NCI-H2081 (cell line): ENCODE results near the gene CCL2.

ENCODE experiments used
- DNase-seq, 2 experiments: peaks; one replicate each; lab custom pipeline; 2025; lab: John Stamatoyannopoulos, UW

The CCL2 gene

DNA sequence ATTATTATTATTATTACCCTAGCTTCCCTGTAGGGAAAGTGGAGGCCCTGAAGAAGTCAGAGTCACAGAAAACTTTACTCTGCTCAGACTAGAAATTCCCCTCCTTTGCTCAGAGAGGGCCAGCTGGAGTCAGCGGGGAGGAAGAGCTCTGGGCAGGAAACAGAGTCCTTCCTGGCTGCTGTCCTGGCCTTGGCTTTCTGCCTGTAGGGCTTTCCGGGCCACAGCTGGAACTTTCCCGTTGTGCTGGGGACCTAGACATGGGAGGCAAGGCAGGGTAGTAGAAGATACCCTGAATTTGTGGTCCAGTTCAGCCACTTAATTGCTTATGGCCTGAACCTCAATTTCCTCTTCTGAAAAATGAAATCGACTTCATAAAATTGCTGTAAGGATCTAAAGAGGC is 14.0 kb upstream of the CCL2 start:
- DNase-seq: no peak

DNA sequence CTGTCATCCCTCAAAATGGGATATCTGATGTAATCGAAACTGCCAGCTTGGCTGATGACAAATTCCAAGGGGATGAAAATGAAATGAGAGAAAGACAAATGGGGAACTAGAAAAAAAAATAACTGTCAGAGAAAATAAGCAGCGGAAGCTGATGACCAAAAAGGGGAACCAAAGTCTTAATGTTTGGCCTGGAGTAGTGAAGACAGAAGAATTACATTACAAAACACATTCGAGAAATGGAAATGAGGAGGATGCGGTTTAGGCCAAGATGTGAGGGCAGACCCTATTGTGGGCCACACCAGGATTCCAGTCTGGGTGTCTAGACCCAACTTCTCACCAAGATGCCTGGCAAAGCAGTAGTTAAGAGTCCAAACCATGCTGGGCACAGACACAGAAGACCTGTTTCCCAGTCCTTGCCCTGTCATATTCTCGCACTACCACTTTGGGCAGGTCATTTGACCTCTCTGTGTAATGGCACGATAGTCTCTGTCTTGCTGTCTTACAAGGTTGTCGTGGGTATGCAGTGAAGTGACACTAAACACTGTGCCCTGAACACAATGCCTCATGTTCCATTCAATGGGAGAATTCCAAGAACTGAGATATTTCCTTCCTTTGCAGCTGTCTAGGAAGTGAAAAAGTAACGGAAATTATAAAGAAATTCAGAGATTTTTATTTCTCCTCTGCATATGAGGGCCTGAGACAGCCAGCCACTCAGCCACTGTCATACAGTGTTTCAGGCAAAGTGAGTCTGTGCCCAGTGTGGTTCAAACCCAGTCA is 12.3 kb upstream of the CCL2 start:
- DNase-seq: no peak

DNA sequence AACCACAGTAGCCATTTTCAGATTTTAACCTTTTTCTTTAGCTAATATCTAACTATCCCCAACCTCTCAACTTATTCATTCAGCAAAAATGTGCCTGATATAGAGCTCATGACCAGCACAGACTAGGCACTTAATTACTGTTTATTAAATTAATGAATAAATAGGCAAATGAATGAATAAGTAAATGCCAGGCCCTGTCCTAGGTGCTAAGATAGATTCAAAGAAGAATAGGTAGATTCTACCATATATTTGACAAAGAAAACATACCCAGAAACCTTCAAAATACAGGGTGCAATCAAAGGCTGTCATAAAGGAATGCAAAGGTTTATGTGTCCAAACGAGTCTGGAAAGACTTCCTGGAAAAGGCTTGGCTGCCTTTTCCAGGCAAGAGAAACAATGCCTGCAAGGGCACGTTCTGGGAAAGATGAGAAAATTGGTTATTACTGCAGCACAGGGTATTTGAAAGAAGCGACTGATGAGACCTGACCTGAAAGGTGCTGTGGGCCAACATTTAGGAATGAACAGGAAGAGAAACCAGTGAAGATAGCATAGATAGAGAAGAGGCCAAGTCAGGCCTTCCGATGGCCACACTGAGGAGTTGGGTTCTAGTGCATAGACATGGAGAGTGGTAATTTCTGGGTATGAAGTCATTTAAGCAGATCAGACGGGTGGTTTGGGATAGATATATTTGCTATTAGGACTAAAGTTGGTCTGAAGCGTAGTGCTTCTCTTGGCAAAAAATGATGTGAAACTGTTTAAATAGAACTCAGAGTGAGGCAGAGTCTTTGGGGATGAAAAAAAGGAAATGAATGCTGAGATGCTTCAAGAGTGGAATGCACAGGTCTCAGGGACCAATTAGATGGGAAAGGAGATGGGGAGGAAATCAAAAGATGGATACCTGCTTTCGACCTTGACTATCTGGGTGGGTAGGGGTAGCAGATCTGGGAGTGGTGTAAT is 11.4 kb upstream of the CCL2 start:
- DNase-seq: no peak

DNA sequence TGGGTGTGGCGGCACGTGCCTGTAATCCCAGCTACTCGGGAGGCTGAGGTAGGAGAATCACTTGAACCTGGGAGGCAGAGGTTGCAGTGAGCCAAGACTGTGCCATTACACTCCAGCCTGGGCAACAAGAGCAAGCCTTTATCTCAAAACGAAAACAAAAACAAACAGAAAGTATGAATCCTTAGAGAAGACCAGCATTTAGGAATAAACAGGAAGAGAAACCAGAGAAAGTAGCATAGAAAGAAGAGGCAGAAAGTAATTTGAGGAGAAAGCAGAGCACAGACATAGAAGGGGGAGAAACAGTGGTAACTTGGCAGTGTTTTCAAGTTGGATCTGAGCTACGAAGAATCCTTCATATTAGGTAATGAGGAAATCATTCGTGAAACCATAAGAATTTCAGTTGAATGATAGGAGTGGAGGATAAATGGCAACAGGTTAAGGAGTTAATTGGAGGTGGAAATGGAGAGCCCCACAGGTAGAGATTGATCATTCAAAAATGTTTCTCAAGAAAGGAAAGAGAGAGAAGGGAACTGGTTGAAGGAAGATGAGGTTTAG is 9.7 kb upstream of the CCL2 start:
- DNase-seq: no peak

DNA sequence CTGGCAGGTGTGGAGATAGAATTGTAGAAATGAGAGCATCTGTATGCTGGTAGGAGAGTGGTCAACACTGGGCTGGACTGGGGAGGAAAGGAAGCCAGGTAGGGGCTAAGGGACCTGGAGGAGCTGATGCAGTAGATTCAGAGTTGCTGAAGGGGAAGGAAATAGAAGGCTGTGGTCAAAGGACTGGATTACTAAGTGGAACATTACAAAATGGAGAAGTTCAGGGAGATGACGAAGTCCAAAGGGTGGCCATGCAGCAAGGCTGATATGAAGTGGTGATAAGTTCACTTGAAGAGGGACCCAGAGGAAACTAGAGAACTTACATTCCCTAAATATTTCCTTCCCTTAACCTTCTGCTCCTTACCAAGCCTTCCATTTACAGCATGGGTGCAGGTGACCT is 8.6 kb upstream of the CCL2 start:
- DNase-seq: no peak

DNA sequence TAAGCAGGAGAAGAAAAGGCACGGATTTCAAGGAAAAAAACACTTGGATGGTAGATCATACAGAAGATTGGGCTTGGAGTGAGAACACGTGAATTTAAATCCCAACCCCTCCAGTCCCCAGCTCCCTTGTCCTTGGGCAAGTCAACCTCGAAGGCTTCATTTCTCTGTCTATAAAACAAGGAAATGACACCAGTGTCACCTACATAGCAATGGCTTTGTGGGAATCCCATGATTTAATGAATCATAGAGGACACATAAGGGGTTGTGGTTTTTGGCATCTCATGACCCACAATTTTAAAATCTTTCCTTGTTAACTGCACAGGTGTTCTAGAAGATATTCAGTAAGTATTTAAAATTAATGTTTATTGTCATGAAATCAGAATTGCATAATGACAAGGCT is 8.2 kb upstream of the CCL2 start:
- DNase-seq: no peak

DNA sequence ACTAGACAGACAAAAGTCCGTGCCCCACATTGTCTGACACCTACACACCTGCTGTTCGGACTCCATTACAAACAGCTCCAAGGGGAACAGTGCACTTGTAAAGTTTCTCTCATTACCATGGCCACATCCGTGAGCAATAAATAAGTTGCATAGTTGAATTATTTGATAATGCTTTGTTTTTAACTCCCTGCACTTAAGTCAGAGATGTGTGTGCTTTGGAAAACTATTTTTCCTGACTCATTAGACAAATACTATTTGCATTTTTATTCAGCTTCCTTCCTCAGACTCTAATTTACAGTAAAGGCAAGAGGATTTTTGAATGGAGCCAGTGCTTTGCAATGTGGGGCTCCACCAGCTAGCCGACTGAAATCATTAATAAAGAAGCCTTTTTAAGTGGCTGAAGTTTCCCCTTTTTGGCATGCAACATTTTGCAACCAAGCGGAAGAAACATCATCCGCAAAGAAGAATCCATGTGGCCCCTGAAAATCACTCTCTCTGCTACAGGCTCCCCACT is 6.5 kb upstream of the CCL2 start:
- no peak for DNase-seq

DNA sequence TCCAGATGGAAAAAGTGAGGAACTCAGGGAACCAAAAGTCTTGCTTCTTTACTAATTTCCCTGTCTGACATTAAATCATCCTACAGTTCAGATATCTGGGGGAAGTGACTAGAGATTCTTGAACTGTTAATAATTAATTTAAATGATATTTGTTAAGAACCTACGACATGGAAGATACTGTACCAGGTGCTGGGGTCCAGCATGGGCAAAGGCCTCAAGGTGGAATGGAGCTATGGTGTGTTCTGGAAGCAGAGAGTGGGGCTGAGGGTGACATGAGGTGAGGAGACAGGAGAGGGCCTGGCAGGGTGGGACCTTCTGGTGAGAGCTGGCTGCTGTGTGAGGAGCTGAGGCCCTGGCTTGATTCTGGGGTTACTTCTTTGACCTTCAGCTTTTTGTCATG is 6.0 kb upstream of the CCL2 start:
- no peak for DNase-seq

DNA sequence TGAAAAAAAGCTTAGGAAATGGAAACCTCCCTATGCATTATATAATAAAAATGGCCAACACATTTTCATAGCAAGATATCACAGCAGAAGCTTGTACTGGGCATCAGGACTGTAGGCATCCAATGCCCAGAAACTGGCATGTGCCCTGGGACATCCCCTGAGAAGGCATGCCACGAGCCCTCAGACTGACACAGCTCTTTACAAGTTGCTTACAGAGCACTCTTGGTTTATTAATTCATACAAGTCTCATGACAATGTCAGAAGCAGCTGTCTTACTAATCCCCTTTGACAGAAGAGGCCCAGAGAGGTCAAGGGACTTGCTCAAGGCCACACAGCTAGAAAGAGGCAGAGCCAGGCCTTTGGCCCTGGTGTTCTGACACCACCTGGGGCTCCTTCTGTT is 5.6 kb upstream of the CCL2 start:
- DNase-seq: no peak

DNA sequence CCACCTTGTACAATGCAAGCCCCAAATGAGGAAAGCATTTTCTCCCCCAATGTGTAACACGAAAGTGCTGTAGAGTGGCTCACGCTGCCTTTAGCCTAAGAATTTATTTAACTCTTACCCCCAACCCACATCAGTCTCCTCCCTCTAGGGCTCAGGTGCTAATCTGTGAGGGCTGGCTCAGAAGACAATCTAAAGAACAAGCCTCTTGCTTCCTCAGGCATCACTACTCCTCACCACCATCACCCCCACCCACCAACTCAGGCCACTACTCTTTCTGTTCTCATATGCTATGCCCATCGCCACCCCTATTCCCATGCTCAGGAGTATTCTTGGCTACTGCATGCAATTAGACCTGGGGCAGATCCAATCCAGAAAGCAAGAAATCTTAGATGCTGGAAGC is 3.9 kb upstream of the CCL2 start:
- no peak for DNase-seq

DNA sequence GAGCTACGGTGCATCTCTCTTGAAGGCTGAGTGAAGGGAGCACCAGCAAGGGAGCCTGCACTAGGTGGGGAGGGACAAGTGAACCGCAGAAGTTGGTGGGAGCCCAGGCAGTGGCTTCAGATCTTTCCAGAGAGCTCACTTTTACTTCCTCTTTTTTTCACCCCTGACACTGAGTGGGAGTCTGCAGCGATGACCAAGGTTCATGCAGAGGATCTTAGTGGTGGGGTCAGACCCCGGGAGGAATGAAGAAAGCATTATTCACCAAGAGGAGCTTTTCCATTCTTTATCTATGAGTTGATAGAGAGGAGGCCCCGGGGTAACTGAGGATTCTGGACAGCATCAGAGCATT is 3.0 kb upstream of the CCL2 start:
- no peak for DNase-seq

DNA sequence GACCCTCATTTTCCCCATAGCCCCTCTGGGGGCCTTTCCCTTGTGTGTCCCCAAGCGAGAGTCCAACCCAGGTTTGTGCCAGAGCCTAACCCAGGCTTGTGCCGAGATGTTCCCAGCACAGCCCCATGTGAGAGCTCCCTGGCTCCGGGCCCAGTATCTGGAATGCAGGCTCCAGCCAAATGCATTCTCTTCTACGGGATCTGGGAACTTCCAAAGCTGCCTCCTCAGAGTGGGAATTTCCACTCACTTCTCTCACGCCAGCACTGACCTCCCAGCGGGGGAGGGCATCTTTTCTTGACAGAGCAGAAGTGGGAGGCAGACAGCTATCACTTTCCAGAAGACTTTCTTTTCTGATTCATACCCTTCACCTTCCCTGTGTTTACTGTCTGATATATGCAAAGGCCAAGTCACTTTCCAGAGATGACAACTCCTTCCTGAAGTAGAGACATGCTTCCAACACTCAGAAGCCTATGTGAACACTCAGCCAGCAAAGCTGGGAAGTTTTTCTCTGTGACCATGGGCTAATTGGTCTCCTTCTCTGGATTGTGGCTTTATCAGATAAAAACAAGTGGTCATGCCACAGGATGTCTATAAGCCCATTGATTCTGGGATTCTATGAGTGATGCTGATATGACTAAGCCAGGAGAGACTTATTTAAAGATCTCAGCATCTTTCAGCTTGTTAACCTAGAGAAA is 2.5 kb upstream of the CCL2 start:
- no peak for DNase-seq

DNA sequence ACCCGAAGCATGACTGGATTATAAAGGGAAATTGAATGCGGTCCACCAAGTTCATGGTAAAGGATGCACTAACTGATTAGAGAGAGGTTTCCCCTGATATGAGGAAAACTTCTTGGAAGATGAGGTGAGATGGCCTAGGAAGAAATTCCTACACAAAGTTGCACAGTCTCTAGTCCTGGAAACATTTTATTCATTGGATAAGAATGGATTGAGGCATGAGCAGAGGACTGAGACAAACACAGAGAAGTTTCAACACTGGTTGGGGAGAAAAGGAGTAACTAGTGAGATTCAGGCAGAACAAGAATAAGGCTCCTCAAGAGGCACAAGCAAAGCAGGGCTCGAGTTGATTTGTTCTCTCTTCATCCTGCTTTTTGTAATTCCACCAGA is 2.0 kb upstream of the CCL2 start:
- no peak for DNase-seq

DNA sequence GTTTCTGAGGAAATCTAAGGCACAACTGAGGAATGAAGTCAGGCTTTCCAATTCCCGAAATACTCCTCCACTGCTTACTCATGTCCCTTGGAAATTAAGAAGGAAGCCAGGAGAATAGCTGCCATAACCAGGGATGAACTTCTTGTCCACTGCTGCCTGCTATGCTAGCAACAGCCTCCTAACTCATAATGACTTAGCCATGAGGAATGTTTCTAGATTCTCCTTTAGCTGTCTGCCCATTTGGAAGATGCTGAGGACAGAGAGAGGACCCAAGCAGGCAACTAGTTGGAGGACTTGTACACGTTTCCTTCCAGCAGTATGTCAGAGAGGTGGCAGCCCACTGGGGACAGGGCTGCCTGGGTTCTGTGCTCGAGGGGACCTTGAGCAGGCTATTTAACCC is 939 bp upstream of the CCL2 start:
- DNase-seq: no peak

DNA sequence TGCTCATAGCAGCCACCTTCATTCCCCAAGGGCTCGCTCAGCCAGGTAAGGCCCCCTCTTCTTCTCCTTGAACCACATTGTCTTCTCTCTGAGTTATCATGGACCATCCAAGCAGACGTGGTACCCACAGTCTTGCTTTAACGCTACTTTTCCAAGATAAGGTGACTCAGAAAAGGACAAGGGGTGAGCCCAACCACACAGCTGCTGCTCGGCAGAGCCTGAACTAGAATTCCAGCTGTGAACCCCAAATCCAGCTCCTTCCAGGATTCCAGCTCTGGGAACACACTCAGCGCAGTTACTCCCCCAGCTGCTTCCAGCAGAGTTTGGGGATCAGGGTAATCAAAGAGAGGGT is 272 bp downstream of the CCL2 start:
- no peak for DNase-seq

DNA sequence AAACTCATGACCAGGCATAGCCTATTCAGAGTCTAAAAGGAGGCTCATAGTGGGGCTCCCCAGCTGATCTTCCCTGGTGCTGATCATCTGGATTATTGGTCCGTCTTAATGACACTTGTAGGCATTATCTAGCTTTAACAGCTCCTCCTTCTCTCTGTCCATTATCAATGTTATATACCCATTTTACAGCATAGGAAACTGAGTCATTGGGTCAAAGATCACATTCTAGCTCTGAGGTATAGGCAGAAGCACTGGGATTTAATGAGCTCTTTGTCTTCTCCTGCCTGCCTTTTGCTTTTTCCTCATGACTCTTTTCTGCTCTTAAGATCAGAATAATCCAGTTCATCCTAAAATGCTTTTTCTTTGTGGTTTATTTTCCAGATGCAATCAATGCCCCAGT is 756 bp downstream of the CCL2 start:
- DNase-seq: no peak

DNA sequence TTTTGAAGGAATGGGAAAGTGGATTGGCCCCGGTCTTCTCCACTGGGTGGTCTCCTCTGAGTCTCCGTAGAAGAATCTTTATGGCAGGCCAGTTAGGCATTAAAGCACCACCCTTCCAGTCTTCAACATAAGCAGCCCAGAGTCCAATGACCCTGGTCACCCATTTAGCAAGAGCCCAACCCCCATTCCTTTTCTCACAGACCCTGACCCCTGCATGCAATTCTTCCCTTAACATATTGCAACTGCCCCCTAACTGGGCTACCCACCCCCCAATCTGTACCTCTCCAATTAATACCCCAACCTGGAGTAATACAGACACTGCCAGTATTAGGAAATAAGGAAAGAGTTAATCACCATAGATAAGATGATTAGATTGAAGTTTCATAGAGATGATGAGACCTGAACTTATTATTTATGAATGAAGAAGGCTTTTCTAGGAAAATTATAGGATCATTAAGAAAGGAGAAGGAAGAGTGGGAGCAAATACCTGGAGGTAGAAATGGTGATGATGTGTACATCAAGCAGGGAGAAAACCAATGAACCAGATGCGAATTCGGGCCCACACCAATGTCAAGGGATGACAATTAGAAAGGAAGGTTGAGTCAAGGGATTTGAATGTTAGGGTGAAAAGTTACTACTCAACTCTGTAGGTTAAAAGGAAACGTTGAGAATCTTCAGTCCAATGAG is 2.4 kb downstream of the CCL2 start:
- no peak for DNase-seq

DNA sequence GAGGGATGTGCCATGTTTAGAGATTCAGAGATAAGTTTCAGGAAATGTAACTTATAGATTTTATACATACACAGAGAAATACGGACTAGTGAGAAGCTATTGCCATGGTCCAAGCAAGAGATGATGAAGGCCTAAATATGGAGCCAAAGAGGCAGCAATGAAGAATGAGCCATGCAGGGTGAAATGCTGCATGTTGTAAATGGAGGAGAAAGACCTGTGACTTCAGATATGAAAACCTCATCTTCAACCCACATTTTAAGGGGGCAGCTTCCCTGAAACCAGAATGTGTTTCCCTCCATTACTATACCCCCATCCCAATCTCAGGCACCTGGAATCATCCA is 2.9 kb downstream of the CCL2 start:
- no peak for DNase-seq

DNA sequence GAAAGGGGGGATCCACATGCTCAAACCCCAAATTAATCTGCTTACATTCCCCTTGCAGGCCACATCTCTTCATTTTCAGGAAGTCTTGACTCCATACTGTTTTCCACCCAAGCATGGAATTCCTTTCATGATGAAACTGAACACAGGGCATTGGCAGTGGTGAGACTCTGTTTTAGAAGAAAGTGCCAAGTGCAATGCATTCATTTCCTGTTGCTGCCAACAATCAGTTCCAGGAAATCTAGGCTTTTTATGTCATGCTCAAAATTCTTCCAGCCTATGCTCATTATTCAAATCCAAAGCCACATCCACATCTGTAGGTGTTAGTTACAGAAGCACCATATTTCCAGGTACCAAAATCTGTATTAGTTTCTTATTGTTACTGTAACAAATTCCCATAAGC is 4.1 kb downstream of the CCL2 start:
- no peak for DNase-seq

DNA sequence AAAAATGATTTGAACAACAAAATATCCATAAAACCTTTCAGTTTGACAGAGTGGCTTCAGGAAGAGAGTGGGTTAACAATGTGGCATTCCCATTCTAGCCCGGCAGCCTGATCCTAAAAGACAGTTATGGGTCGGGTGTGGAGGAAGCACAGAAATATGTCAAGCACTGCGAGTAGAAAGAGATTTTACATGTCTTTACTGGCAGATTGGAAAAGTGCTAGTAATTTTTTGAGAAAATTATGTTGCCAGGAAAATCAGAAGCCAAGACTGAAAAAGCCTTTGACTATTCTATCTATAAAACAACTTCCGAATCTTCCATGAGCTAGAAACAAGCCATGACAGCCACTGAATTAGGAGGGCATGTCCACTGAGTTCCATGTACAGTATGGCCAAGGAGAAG is 5.8 kb downstream of the CCL2 start:
- DNase-seq: no peak

DNA sequence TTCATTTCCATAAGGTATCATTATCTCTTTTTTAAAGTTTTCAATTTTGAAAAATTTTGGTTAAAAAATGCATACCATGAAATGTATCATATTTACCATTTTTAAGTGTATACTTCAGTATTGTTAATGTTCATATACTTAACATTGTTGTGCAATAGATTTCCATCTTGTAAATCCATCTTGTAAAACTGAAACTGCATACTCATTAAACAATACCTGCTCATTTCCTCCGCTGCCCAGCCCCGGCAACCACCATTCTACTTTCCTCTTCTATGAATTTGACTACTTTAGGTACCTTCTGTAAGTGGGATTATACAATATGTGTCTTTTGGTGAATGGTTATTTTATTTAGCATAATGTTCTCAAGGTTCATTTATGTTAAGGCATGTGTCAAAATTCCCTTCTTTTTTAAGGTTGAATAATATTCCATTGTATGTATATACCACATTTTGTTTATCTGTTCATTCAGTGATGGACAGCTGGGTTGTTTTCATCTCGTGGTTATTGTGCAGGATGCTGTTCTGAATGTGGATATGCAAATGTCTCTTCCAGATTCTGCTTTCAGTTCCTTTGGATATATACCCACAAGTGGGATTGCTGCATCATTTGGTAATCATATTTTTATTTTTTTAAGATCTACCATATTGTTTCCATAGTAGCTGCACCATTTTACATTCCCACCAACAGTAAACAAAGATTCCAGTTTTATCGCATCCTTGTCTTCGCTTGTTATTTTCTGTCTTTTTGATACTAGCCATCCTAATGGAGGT is 6.7 kb downstream of the CCL2 start:
- no peak for DNase-seq
